ENCODE measurements around the gene C1orf21. TPM values are rescaled to one million over a fixed set of nuclear protein-coding genes. Genes with fewer than 3 reads are reported as not detected.

The C1orf21 gene
- total RNA-seq, 1 experiment from 2014 or later, result 28.5 TPM

DNA sequence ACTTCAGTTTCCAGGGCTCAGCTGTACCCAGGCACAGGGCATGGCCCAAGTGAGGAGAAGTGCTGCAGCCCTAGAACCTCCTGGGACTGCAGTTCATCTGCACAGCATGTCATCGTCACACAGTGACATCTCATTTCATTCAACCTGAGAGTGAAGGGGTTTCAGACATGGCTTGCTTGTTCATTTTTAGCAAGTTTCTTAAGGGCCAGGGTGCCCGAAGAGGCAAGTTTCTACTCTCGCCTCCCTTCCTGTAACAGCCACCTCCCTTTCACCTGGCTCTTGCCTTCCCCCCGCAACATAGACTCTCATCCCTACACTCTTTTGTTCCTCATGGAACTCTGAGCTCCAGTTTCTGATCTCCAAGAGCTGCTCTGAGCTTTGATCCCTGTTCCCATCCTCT, 108.1 kb downstream of the C1orf21 start:
- ChIA-PET CTCF (no interaction called here), POLR2A (no interaction called here)
- H3K4me3 Mint-ChIP-seq, result no peak overlapping the region
- ATAC-seq (no peak), DNase-seq (ENCODE audit: low spot score) (no peak)
- no peaks in the 10 kb centered on the region for H3K27me3 Mint-ChIP-seq (ENCODE audit: low read depth)
- H3K27ac Mint-ChIP-seq, result no peak overlapping the region; the same call in 1 of the 2 replicates
- no peaks in the 10 kb centered on the region for H3K9me3 Mint-ChIP-seq
- peaks cover 39% of the 10 kb centered on the region for H3K4me1 Mint-ChIP-seq
- TF ChIP-seq JAZF1 (CRISPR knock-in tag; IDR thresholded peaks at IDR 0.05) (no peak), NR1H2 (CRISPR knock-in tag; IDR thresholded peaks at IDR 0.05) (no peak), JUN (CRISPR knock-in tag; IDR thresholded peaks at IDR 0.05) (no peak), RORB (CRISPR knock-in tag; IDR thresholded peaks at IDR 0.05) (no peak), ETV6 (CRISPR knock-in tag; IDR thresholded peaks at IDR 0.05) (no peak), ZNF416 (CRISPR knock-in tag; IDR thresholded peaks at IDR 0.05) (no peak), SMAD3 (CRISPR knock-in tag; IDR thresholded peaks at IDR 0.05; ENCODE audit: borderline replicate concordance) (no peak), MXD4 (CRISPR knock-in tag; IDR thresholded peaks at IDR 0.05; ENCODE audit: borderline replicate concordance) (no peak), TEAD1 (CRISPR knock-in tag; IDR thresholded peaks at IDR 0.05) (no peak), FOXK1 (CRISPR knock-in tag; IDR thresholded peaks at IDR 0.05) (no peak), TP53 (CRISPR knock-in tag; IDR thresholded peaks at IDR 0.05) (no peak), OVOL2 (CRISPR knock-in tag; IDR thresholded peaks at IDR 0.05; ENCODE audit: borderline replicate concordance) (no peak), ATF1 (CRISPR knock-in tag; IDR thresholded peaks at IDR 0.05) (no peak)
- TF ChIP-seq, protein P1, sequence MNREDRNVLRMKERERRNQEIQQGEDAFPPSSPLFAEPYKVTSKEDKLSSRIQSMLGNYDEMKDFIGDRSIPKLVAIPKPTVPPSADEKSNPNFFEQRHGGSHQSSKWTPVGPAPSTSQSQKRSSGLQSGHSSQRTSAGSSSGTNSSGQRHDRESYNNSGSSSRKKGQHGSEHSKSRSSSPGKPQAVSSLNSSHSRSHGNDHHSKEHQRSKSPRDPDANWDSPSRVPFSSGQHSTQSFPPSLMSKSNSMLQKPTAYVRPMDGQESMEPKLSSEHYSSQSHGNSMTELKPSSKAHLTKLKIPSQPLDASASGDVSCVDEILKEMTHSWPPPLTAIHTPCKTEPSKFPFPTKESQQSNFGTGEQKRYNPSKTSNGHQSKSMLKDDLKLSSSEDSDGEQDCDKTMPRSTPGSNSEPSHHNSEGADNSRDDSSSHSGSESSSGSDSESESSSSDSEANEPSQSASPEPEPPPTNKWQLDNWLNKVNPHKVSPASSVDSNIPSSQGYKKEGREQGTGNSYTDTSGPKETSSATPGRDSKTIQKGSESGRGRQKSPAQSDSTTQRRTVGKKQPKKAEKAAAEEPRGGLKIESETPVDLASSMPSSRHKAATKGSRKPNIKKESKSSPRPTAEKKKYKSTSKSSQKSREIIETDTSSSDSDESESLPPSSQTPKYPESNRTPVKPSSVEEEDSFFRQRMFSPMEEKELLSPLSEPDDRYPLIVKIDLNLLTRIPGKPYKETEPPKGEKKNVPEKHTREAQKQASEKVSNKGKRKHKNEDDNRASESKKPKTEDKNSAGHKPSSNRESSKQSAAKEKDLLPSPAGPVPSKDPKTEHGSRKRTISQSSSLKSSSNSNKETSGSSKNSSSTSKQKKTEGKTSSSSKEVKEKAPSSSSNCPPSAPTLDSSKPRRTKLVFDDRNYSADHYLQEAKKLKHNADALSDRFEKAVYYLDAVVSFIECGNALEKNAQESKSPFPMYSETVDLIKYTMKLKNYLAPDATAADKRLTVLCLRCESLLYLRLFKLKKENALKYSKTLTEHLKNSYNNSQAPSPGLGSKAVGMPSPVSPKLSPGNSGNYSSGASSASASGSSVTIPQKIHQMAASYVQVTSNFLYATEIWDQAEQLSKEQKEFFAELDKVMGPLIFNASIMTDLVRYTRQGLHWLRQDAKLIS (CRISPR knock-in tag; IDR thresholded peaks at IDR 0.05; ENCODE audit: borderline replicate concordance), result no peak
- TF ChIP-seq, protein P2, sequence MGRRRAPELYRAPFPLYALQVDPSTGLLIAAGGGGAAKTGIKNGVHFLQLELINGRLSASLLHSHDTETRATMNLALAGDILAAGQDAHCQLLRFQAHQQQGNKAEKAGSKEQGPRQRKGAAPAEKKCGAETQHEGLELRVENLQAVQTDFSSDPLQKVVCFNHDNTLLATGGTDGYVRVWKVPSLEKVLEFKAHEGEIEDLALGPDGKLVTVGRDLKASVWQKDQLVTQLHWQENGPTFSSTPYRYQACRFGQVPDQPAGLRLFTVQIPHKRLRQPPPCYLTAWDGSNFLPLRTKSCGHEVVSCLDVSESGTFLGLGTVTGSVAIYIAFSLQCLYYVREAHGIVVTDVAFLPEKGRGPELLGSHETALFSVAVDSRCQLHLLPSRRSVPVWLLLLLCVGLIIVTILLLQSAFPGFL (CRISPR knock-in tag; IDR thresholded peaks at IDR 0.05; ENCODE audit: borderline replicate concordance), result no peak
- TF ChIP-seq, protein P3, sequence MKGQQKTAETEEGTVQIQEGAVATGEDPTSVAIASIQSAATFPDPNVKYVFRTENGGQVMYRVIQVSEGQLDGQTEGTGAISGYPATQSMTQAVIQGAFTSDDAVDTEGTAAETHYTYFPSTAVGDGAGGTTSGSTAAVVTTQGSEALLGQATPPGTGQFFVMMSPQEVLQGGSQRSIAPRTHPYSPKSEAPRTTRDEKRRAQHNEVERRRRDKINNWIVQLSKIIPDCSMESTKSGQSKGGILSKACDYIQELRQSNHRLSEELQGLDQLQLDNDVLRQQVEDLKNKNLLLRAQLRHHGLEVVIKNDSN (CRISPR knock-in tag; IDR thresholded peaks at IDR 0.05), result no peak
- TF ChIP-seq, protein P4, sequence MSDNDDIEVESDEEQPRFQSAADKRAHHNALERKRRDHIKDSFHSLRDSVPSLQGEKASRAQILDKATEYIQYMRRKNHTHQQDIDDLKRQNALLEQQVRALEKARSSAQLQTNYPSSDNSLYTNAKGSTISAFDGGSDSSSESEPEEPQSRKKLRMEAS (CRISPR knock-in tag; IDR thresholded peaks at IDR 0.05), result no peak
- TF ChIP-seq, protein P5, sequence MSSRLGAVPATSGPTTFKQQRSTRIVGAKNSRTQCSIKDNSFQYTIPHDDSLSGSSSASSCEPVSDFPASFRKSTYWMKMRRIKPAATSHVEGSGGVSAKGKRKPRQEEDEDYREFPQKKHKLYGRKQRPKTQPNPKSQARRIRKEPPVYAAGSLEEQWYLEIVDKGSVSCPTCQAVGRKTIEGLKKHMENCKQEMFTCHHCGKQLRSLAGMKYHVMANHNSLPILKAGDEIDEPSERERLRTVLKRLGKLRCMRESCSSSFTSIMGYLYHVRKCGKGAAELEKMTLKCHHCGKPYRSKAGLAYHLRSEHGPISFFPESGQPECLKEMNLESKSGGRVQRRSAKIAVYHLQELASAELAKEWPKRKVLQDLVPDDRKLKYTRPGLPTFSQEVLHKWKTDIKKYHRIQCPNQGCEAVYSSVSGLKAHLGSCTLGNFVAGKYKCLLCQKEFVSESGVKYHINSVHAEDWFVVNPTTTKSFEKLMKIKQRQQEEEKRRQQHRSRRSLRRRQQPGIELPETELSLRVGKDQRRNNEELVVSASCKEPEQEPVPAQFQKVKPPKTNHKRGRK (CRISPR knock-in tag; IDR thresholded peaks at IDR 0.05; ENCODE audit: borderline replicate concordance), result no peak
- TF ChIP-seq, protein P6, sequence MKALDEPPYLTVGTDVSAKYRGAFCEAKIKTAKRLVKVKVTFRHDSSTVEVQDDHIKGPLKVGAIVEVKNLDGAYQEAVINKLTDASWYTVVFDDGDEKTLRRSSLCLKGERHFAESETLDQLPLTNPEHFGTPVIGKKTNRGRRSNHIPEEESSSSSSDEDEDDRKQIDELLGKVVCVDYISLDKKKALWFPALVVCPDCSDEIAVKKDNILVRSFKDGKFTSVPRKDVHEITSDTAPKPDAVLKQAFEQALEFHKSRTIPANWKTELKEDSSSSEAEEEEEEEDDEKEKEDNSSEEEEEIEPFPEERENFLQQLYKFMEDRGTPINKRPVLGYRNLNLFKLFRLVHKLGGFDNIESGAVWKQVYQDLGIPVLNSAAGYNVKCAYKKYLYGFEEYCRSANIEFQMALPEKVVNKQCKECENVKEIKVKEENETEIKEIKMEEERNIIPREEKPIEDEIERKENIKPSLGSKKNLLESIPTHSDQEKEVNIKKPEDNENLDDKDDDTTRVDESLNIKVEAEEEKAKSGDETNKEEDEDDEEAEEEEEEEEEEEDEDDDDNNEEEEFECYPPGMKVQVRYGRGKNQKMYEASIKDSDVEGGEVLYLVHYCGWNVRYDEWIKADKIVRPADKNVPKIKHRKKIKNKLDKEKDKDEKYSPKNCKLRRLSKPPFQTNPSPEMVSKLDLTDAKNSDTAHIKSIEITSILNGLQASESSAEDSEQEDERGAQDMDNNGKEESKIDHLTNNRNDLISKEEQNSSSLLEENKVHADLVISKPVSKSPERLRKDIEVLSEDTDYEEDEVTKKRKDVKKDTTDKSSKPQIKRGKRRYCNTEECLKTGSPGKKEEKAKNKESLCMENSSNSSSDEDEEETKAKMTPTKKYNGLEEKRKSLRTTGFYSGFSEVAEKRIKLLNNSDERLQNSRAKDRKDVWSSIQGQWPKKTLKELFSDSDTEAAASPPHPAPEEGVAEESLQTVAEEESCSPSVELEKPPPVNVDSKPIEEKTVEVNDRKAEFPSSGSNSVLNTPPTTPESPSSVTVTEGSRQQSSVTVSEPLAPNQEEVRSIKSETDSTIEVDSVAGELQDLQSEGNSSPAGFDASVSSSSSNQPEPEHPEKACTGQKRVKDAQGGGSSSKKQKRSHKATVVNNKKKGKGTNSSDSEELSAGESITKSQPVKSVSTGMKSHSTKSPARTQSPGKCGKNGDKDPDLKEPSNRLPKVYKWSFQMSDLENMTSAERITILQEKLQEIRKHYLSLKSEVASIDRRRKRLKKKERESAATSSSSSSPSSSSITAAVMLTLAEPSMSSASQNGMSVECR (CRISPR knock-in tag; IDR thresholded peaks at IDR 0.05; ENCODE audit: borderline replicate concordance), result no peak
- TF ChIP-seq, protein P7, sequence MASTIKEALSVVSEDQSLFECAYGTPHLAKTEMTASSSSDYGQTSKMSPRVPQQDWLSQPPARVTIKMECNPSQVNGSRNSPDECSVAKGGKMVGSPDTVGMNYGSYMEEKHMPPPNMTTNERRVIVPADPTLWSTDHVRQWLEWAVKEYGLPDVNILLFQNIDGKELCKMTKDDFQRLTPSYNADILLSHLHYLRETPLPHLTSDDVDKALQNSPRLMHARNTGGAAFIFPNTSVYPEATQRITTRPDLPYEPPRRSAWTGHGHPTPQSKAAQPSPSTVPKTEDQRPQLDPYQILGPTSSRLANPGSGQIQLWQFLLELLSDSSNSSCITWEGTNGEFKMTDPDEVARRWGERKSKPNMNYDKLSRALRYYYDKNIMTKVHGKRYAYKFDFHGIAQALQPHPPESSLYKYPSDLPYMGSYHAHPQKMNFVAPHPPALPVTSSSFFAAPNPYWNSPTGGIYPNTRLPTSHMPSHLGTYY (CRISPR knock-in tag; IDR thresholded peaks at IDR 0.05), result no peak
- H3K36me3 Mint-ChIP-seq, result no peaks in the 10 kb centered on the region

All from WTC11 (cell line).